ENCODE data around the gene RBM47. TPM values are rescaled to one million over a fixed set of nuclear protein-coding genes. Genes with fewer than 3 reads are reported as not detected.

The RBM47 gene
- total and polyA plus RNA-seq, 2 experiments from 2014 or later = 35.6 to 139 TPM

DNA sequence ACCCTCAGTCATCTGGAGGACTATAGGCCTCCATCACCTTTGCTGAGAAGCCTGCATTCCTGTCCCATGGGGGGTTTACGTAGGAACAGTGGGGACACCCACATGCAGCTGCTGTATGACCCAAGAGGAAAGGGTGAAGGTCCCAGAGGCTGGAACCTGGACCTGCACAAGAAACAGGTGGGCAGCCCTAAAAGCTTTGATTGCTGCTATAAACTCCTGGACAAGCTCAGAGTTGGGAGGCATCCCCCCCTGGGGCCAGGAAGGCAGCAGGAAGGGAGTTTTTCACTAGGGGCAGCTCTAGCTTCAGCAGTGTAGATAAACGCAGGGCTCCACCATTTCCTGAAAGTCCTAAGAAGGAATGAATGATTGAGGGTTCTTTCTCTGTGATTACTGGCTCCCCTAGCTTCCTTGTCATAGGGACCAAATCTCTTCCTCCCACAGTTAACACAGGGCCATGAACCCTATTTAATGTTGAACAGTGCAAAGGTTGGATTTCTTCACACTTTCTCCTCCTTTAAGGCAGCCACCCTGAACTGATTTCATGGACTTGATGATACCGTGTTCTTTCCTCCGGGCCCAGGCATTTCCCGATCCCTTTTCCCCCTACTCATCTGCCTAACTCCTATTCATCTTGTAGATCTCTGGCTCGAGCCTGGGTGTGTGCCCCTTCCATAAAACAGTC is 210.3 kb downstream of the RBM47 start:
- Mint-ChIP-seq H3K4me3 (no peak overlapping the region), H3K4me1 (no peaks in the 10 kb centered on the region), H3K27me3 (ENCODE audit: insufficient read depth, low read depth, poor library complexity) (no peaks in the 10 kb centered on the region), H3K9me3 (peaks cover 8% of the 10 kb centered on the region; the same call in 2 of the 3 replicates), H3K36me3 (ENCODE audit: low read depth) (peaks cover 35% of the 10 kb centered on the region), H3K27ac (no peak overlapping the region)
- no peaks in the 10 kb centered on the region for H4K20me1 ChIP-seq (replicated peaks; ENCODE audit: insufficient read depth)
- ATAC-seq (no peak), DNase-seq (ENCODE audit: low spot score) (no peak)
- H3K9me2 ChIP-seq (ENCODE audit: insufficient read depth) = no peaks in the 10 kb centered on the region
- no peaks in the 10 kb centered on the region for H3K4me1 ChIP-seq (ENCODE audit: insufficient read depth)
- H3K79me2 ChIP-seq (replicated peaks; ENCODE audit: insufficient read depth) = no peaks in the 10 kb centered on the region
- no peak overlapping the region for H3K4me2 ChIP-seq
- H3K27me3 ChIP-seq (ENCODE audit: insufficient read depth) = no peaks in the 10 kb centered on the region
- peaks cover 14% of the 10 kb centered on the region for H3K36me3 ChIP-seq (ENCODE audit: insufficient read depth)
- no peak overlapping the region for H3K27ac ChIP-seq (ENCODE audit: low read depth)
- H2AFZ ChIP-seq = no peak overlapping the region
- TF ChIP-seq EZH2phosphoT487 (IDR thresholded peaks at IDR 0.05; ENCODE audit: unreplicated experiment) (no peak), CREB1 (CRISPR knock-in tag; IDR thresholded peaks at IDR 0.05; ENCODE audit: low read depth) (no peak), POLR2AphosphoS5 (IDR thresholded peaks at IDR 0.05; ENCODE audit: low read depth) (no peak), ZNF462 (CRISPR knock-in tag; IDR thresholded peaks at IDR 0.05) (no peak), STAT1 (IDR thresholded peaks at IDR 0.05; ENCODE audit: unreplicated experiment) (no peak), JUNB (IDR thresholded peaks at IDR 0.05; ENCODE audit: unreplicated experiment) (no peak), ETS1 (IDR thresholded peaks at IDR 0.05) (no peak), ZNF114 (CRISPR knock-in tag; IDR thresholded peaks at IDR 0.05) (no peak), NANOG (IDR thresholded peaks at IDR 0.05; ENCODE audit: borderline replicate concordance) (no peak), ZNF331 (CRISPR knock-in tag; IDR thresholded peaks at IDR 0.05; ENCODE audit: low read depth) (no peak), EZH2 (IDR thresholded peaks at IDR 0.05; ENCODE audit: low read depth, unreplicated experiment) (no peak)
- TF ChIP-seq, protein P1, sequence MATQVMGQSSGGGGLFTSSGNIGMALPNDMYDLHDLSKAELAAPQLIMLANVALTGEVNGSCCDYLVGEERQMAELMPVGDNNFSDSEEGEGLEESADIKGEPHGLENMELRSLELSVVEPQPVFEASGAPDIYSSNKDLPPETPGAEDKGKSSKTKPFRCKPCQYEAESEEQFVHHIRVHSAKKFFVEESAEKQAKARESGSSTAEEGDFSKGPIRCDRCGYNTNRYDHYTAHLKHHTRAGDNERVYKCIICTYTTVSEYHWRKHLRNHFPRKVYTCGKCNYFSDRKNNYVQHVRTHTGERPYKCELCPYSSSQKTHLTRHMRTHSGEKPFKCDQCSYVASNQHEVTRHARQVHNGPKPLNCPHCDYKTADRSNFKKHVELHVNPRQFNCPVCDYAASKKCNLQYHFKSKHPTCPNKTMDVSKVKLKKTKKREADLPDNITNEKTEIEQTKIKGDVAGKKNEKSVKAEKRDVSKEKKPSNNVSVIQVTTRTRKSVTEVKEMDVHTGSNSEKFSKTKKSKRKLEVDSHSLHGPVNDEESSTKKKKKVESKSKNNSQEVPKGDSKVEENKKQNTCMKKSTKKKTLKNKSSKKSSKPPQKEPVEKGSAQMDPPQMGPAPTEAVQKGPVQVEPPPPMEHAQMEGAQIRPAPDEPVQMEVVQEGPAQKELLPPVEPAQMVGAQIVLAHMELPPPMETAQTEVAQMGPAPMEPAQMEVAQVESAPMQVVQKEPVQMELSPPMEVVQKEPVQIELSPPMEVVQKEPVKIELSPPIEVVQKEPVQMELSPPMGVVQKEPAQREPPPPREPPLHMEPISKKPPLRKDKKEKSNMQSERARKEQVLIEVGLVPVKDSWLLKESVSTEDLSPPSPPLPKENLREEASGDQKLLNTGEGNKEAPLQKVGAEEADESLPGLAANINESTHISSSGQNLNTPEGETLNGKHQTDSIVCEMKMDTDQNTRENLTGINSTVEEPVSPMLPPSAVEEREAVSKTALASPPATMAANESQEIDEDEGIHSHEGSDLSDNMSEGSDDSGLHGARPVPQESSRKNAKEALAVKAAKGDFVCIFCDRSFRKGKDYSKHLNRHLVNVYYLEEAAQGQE (IDR thresholded peaks at IDR 0.05; ENCODE audit: unreplicated experiment) = no peak
- TF ChIP-seq, protein P2, sequence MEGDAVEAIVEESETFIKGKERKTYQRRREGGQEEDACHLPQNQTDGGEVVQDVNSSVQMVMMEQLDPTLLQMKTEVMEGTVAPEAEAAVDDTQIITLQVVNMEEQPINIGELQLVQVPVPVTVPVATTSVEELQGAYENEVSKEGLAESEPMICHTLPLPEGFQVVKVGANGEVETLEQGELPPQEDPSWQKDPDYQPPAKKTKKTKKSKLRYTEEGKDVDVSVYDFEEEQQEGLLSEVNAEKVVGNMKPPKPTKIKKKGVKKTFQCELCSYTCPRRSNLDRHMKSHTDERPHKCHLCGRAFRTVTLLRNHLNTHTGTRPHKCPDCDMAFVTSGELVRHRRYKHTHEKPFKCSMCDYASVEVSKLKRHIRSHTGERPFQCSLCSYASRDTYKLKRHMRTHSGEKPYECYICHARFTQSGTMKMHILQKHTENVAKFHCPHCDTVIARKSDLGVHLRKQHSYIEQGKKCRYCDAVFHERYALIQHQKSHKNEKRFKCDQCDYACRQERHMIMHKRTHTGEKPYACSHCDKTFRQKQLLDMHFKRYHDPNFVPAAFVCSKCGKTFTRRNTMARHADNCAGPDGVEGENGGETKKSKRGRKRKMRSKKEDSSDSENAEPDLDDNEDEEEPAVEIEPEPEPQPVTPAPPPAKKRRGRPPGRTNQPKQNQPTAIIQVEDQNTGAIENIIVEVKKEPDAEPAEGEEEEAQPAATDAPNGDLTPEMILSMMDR (conservative IDR thresholded peaks at IDR 0.05; ENCODE audit: low read depth in 2 of 2) = no peak
- no peaks in the 10 kb centered on the region for H3F3A ChIP-seq (replicated peaks; ENCODE audit: low read depth)
- H3K4me3 ChIP-seq = no peak overlapping the region

All from GM23338 (cell line).